Measurements from ENCODE around the gene RGS9. TPM values are rescaled to one million over a fixed set of nuclear protein-coding genes. Genes with fewer than 3 reads are reported as not detected.
A peak's percentile ranks its signal among the peaks of the same experiment; 100 is the strongest.

Gene RGS9
- total and polyA plus RNA-seq, 4 donors = 2.1 to 10.6 (median 3.3) TPM

GRCh38 chr17:65101371-65101770, 35.8 kb upstream of the RGS9 start:
- Histone ChIP-seq H3K9ac (ENCODE audit: insufficient read depth in 1 of 2, low read length in 2 of 2) (peak overlapping the region in 1 of 2 donors; percentile 94), H3K4me3 (no peak overlapping the region)

GRCh38 chr17:65102235-65102634, 34.9 kb upstream of the RGS9 start:
- TF ChIP-seq CTCF (IDR thresholded peaks at IDR 0.05; ENCODE audit: control extremely low read depth, extremely low read depth) = no peak
- Histone ChIP-seq H3K4me1 (ENCODE audit: control insufficient read depth in 5 of 5, insufficient read depth in 5 of 5, low read length in 5 of 5) (peaks cover 0 to 26% (median 18%) of the 10 kb centered on the region in 5 donors), H3K27ac (ENCODE audit: low read depth in 1 of 2, low read length in 1 of 2) (no peak overlapping the region), H3K9ac (ENCODE audit: insufficient read depth in 1 of 2, low read length in 2 of 2) (no peak overlapping the region), H3K27me3 (ENCODE audit: control insufficient read depth in 3 of 3, insufficient read depth in 3 of 3, low read length in 2 of 3) (no peaks in the 10 kb centered on the region), H3K9me3 (ENCODE audit: control insufficient read depth in 4 of 4, insufficient read depth in 3 of 4, low read length in 3 of 4) (no peaks in the 10 kb centered on the region), H3K4me3 (no peak overlapping the region), H3K36me3 (ENCODE audit: control insufficient read depth in 4 of 4, insufficient read depth in 4 of 4, low read length in 4 of 4) (no peaks in the 10 kb centered on the region)
- DNase-seq (no peak), ATAC-seq (ENCODE audit: insufficient read depth, low FRiP score) (no peak)
- WGBS, 2 donors = 91 to 95% methylated on average over 5 of the region's 5 CpGs

More at GRCh38 chr17:65101371-65101770, 35.8 kb upstream of the RGS9 start:
- ATAC-seq (ENCODE audit: insufficient read depth, low FRiP score) (no peak), DNase-seq (no peak)
- WGBS, 2 donors = 71 to 86% methylated on average over 6 of the region's 6 CpGs
- H3K4me1 ChIP-seq (ENCODE audit: control insufficient read depth in 5 of 5, insufficient read depth in 5 of 5, low read length in 5 of 5) = peaks cover 0 to 19% (median 11%) of the 10 kb centered on the region in 5 donors
- TF ChIP-seq CTCF (IDR thresholded peaks at IDR 0.05; ENCODE audit: control extremely low read depth, extremely low read depth) = no peak
- H3K9me3 ChIP-seq (ENCODE audit: control insufficient read depth in 4 of 4, insufficient read depth in 3 of 4, low read length in 3 of 4) = no peaks in the 10 kb centered on the region
- no peaks in the 10 kb centered on the region for H3K36me3 ChIP-seq (ENCODE audit: control insufficient read depth in 4 of 4, insufficient read depth in 4 of 4, low read length in 4 of 4)
- no peak overlapping the region for H3K27ac ChIP-seq (ENCODE audit: low read depth in 1 of 2, low read length in 1 of 2)
- no peaks in the 10 kb centered on the region for H3K27me3 ChIP-seq (ENCODE audit: control insufficient read depth in 3 of 3, insufficient read depth in 3 of 3, low read length in 2 of 3)

- ATAC-seq (ENCODE audit: insufficient read depth, low FRiP score) (no peak), DNase-seq (no peak)
- no peak for TF ChIP-seq CTCF (IDR thresholded peaks at IDR 0.05; ENCODE audit: control extremely low read depth, extremely low read depth)
- H3K27ac ChIP-seq (ENCODE audit: low read depth in 1 of 2, low read length in 1 of 2) = no peak overlapping the region
- no peaks in the 10 kb centered on the region for H3K36me3 ChIP-seq (ENCODE audit: control insufficient read depth in 4 of 4, insufficient read depth in 4 of 4, low read length in 4 of 4)
- H3K4me1 ChIP-seq (ENCODE audit: control insufficient read depth in 5 of 5, insufficient read depth in 5 of 5, low read length in 5 of 5) = peaks cover 0 to 26% (median 18%) of the 10 kb centered on the region in 5 donors
- H3K4me3 ChIP-seq = no peak overlapping the region
- no peaks in the 10 kb centered on the region for H3K9me3 ChIP-seq (ENCODE audit: control insufficient read depth in 4 of 4, insufficient read depth in 3 of 4, low read length in 3 of 4)
- H3K9ac ChIP-seq (ENCODE audit: insufficient read depth in 1 of 2, low read length in 2 of 2) = no peak overlapping the region
- 74 to 86% methylated on average over 5 of the region's 5 CpGs for WGBS, 2 donors
- no peaks in the 10 kb centered on the region for H3K27me3 ChIP-seq (ENCODE audit: control insufficient read depth in 3 of 3, insufficient read depth in 3 of 3, low read length in 2 of 3)
Measured at GRCh38 chr17:65102788-65103187, 34.4 kb upstream of the RGS9 start.

GRCh38 chr17:65103431-65103830, 33.7 kb upstream of the RGS9 start:
- ATAC-seq (ENCODE audit: insufficient read depth, low FRiP score) = no peak
- Histone ChIP-seq H3K4me1 (ENCODE audit: control insufficient read depth in 5 of 5, insufficient read depth in 5 of 5, low read length in 5 of 5) (peaks cover 0 to 26% (median 18%) of the 10 kb centered on the region in 5 donors), H3K9ac (ENCODE audit: insufficient read depth in 1 of 2, low read length in 2 of 2) (no peak overlapping the region), H3K4me3 (no peak overlapping the region), H3K27me3 (ENCODE audit: control insufficient read depth in 3 of 3, insufficient read depth in 3 of 3, low read length in 2 of 3) (no peaks in the 10 kb centered on the region), H3K36me3 (ENCODE audit: control insufficient read depth in 4 of 4, insufficient read depth in 4 of 4, low read length in 4 of 4) (no peaks in the 10 kb centered on the region), H3K9me3 (ENCODE audit: control insufficient read depth in 4 of 4, insufficient read depth in 3 of 4, low read length in 3 of 4) (no peaks in the 10 kb centered on the region), H3K27ac (ENCODE audit: low read depth in 1 of 2, low read length in 1 of 2) (no peak overlapping the region)
- no peak for TF ChIP-seq CTCF (IDR thresholded peaks at IDR 0.05; ENCODE audit: control extremely low read depth, extremely low read depth)
- WGBS, 2 donors = 75 to 76% methylated on average over 3 of the region's 3 CpGs
- no peak for DNase-seq

Data from lung (tissue), 12 donors.